Sciatic nerve (tissue), 2 donors: ENCODE data around the gene PAPPA. TPM values are rescaled to one million over a fixed set of nuclear protein-coding genes. Genes with fewer than 3 reads are reported as not detected.

Experiments used
- ATAC-seq: fragments of 200-7000 bp; cut with Tn5 transposase; one replicate; pipeline ENCODE4 v1.9.1; 2020; ENCODE audit warnings: mild to moderate bottlenecking, moderate library complexity
- DNase-seq: peaks from one replicate; pipeline ENCODE4 v3.0.0-alpha.2; 2020; ENCODE audit warnings: low spot score
- intact Hi-C: fragments of 100-400 bp; cut with DNase I; formaldehyde crosslinking; loops from one replicate; pipeline ENCODE4 v1.14.2; 2022
- total RNA-seq: library from RNA; stranded (reverse); fragmentation: NEBNext Ultra II Directional; extraction: Animal tissue kit (Norgen Biotek cat#: 25700); gene quantifications from one replicate; pipeline ENCODE4 v1.2.1, GENCODE V29; 2021
- donor health status: DM: no; HTN: no; CAD: no.
- donor health status: DM: no; HTN: no; CAD: no.

The PAPPA gene
- total RNA-seq, 1 donor from 2014 or later: 3.3 TPM

DNA sequence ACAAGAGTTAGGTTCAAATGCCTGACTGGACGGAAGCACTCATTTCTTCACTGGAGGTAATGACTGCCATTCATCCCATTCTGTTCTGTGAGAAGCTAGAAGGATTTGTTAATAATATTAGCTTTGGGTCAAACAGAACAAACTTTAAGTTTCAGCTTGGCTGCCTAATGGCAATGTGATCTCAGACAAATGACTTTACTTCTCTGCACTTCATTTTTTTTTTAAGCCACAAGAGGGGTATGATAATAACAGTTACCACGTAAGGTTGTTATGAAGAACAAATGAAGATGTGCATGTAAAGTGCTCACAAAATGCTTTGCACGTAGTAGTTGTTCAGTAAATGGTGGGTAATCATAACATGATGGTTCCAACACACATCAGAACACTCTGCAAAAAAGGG, 199.4 kb downstream of the PAPPA start:
- DNase-seq (no peak), ATAC-seq (no peak)
- intact Hi-C loops: no loop called here

DNA sequence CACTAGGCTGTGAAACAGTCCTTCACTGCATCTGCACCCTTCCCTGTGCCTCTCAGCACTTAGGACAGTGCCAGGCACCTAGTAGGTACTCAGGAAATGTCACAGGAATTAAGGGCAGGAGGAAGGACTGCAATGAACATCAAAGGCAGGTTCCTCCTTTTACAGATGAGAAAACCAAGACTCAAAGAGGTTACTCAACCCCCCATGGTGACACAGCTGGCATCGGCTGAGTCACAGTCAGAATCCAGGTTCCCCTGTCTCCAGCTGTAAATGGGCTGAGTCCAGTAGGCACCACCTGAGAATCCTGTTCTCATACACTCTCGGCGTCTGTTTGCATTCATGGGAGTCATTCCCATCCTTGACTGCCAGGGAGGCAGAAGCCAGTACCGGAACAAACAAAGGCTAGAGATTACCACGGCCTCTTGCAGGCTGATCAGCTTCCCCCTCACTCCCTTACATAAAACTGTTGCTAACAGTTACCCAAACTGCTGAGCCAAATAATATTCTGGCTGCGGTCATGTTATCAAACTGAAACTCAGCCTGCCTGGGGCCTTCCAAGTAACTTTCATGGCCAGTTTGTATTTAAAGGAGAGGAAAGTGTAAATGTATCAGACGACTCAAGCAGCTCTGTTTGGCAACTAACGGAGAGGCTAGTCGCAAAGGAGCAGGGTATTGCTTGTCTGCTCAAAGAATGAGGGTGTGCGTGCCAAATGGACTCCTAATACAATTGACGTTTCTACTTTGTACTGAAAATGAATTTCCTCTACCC, 201.7 kb downstream of the PAPPA start:
- intact Hi-C loops: no loop called here
- DNase-seq (no peak), ATAC-seq (peak; percentile 82)

DNA sequence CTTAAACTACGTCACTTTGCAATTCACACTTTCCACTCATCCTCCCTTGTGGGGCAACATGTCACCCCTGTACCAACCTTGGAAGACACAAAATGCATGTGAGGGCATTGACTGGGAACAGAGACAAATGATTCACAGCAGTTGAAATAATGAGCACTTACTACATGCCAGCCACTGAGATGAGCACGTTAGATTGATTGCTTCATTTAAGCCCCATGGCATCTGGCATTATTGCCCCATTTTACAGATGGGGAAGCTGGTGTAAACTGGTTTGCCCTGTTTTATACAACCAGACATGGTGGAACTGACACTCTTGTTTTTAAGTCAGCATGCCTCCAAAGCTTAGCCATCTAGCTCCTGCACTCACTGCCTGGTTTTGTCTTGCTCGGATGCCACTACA, 204.7 kb downstream of the PAPPA start:
- intact Hi-C loops: no loop called here
- ATAC-seq: no peak
- no peak for DNase-seq

DNA sequence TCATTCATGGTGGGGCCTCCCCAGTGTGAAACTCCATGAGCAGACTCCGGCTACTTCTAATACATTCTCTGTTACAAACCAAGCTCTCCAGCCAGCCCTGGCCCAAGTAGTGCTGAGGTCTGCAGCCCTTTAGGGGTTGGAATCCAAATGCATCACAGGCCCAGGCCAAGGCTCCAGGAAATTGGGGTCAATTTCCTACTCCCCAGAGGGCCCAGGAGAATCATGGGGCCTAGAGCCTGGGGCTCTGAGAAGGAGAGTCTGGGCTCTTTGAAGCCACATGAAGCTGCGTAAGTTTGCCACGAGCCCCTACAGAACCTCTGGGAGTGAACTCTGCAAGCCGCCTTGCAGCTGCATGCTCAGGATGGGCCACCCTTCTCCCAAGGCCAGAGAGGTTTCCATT, 206.4 kb downstream of the PAPPA start:
- DNase-seq: no peak
- intact Hi-C loops: no loop called here
- peak; percentile 49 for ATAC-seq

DNA sequence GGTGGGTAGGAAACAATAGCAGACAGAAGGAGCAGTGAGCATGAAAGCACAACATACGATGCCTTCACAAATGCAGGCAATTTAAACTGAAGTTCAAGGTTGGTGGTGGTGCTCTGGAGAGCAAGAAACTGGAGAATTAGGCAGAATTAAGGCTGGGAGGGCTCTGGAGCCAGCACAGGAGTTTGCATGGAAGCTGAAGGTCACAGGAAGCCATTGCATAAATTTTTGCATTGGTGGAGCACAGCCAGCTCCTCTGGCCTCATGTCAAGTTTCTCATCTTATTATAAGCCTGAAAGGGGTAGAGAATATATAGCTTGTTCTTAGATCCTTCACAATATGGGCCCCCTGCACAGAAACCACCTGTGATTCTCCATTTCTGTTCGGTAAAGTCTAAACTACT, 207.4 kb downstream of the PAPPA start:
- no peak for DNase-seq
- intact Hi-C loops: no loop called here
- no peak for ATAC-seq

DNA sequence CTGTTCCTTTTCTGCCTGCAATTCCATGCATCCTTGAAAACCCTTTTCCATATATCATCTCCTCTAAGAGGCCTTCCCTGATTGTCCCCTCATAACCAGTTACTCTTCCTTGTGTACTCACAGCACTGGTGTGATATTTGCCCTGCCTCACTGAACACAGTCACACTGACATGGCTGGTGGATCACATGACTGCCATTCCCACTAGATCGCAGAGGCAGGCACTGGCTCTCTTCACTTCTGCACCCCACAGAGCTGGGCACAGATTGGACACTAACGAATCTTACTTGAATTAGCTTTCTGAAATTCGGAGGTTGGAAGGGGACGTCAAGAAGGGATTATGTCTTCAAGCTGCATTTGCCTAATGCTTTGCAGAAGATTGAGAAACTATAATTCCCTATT, 208.0 kb downstream of the PAPPA start:
- DNase-seq: no peak
- intact Hi-C loops: no loop called here
- ATAC-seq: no peak

DNA sequence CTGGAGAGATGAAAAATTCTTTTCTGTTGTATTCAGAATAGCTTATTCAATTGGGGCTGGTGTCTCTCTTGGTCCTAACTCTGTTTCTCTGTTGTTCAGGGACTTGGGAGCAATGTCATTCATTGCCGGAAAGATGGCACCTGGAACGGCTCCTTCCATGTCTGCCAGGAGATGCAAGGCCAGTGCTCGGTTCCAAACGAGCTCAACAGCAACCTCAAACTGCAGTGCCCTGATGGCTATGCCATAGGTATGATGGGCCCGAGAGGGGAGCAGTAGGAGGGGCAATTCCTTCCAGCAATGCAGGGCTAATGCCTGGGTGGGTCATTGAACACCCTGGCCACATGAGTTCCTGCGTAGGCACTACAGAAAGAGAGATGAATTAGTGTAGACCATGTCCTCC, 208.9 kb downstream of the PAPPA start:
- intact Hi-C loops: no loop called here
- DNase-seq (no peak), ATAC-seq (no peak)

DNA sequence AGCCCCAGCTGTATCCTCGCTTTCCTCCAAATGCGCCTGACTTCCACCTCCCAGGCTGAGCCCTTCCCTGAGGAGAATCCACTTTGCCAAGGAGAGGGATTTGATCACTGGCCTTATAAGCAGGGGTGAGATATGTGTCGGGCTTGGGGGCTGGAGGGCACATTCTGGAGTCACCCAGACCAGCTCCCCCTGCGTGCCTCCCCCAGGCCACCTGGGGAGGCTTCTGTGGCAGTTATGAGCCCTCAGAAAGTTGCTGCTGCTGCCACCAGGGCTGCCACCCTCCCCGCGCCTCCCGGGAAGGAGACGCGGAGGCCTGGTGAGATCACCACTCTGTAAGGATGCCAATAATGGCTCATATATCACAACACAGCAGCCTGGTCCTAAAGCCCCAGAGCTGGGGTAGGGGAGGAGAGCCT, 211.5 kb downstream of the PAPPA start:
- ATAC-seq (peak; percentile 87), DNase-seq (no peak)
- intact Hi-C loops: no loop called here

DNA sequence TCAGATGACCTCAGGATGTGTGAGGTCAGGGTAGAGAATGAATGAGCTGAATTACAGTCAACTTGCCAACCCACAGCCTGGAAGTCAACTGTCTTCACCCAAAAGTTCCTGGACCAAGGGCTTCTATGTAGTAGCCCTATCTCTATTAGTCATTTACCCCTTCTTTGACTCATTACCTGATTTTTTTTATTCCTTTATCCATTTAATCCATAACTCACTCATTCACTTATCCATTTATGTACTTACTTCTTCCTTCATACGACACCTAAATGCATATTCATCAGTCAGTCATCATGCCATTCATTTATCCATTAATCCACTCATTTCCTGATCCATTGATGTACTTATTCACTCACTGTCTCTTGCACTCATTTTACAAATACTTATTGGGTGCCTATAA, 212.7 kb downstream of the PAPPA start:
- DNase-seq: no peak
- intact Hi-C loops: no loop called here
- no peak for ATAC-seq

DNA sequence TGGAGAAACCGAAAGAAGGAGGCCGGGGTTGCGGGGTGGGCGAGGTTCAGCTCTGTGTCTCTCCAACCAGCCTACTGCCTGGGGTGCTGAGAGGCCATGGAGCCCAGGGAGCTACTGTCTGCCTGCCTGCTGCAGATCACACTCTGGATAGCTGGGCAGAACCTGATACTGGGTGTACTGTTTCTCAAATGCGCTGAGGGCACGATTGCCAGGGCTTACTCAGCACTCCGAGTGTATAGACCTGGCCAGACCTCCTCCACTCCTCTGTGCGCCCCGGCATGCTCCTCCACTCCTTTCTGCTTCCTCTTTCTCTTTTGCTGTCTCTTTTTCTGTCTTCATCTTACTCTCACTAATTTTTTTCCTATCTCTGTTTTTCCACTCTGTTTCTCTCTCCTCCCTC, 215.1 kb downstream of the PAPPA start:
- intact Hi-C loops: no loop called here
- no peak for ATAC-seq

DNA sequence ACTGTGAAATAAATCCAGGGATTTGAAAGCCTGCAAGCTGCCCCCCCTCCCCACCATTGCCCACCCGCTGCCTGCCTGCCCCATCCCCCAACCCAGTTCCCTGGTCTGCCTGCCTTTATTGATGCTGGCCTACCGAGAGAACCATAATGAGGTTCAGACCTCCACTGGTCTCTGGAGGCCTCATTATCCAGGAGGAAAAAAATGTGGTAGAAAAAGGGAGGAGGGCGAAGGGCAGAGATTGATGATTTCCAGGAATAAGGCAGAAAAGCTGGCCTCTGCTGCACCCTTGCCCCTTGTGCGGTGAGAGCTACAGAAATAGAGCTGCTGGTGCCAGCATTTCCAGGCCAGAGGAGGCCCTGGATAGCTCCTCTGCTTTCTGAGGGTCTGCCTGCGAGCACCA, 216.1 kb downstream of the PAPPA start:
- ATAC-seq: peak; percentile 31
- intact Hi-C loops: no loop called here
- DNase-seq: no peak

More for the DNA sequence above, 215.1 kb downstream of the PAPPA start:
- DNase-seq: no peak

DNA sequence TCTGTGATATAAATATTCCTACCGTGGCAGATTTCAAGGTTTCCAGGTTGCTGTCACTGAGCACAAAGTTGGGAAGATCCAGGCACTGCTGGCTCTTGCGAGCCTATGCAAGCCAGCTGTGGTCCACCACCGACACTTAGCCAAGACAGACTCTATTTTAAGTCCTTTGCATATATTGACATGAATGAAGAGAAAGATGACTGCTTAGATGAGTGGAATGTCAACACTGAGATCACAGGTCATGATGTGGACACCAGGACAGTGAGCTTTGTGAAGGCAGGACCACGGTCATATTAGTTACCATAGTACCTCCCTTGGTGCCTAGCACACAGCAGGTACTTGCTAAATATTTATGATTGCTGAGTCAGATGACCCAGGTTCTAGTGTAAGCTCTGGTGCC, 217.0 kb downstream of the PAPPA start:
- no peak for ATAC-seq
- intact Hi-C loops: no loop called here
- no peak for DNase-seq

DNA sequence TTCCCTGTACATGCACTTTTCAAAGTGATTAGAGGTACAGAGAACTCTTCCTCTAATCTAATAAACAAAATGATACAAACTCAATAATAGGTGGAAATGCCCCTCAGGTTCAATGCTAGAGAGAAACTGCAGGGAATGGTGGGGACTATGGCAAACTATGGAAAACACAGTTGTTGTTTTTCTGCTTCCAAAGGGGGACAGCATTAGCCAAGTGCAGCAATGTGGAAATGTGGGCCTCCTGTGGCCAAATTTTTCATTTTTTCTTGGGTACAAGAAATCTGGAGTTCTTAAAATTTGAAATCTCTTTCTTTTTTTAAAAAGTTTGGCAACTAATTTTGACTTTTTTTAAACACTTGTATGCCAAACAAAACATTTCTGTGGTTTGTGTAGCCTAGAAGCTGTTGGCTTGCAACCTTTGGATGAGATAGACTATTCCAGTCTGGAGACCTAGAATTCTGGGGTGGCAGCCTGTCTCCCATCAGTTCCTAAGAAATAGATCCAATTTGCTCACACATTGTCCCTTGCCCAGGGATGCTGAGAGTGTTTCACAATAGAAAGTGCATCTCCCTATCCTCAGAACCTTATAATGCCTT, 218.6 kb downstream of the PAPPA start:
- ATAC-seq: peak; percentile 87
- intact Hi-C loops: no loop called here
- DNase-seq: no peak

DNA sequence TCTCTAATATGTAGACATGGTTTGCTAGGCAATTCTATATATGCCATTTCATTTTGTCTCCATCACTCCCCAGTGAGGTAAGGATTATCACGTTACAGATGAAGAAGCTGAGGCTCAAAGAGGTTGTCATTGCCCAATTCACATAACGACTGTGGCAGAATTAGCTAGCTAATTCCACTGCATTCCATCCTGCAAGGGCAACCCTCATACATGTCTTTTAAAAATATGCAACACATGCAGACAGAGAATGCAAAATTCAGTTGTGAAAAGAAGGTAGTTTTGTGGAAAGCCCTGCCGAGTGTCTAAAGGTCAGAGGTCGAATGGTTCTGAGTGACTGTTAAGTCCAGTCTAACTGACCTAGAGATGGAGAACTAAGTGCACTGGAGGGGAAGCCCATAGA, 219.2 kb downstream of the PAPPA start:
- intact Hi-C loops: no loop called here
- DNase-seq: no peak
- ATAC-seq: no peak

DNA sequence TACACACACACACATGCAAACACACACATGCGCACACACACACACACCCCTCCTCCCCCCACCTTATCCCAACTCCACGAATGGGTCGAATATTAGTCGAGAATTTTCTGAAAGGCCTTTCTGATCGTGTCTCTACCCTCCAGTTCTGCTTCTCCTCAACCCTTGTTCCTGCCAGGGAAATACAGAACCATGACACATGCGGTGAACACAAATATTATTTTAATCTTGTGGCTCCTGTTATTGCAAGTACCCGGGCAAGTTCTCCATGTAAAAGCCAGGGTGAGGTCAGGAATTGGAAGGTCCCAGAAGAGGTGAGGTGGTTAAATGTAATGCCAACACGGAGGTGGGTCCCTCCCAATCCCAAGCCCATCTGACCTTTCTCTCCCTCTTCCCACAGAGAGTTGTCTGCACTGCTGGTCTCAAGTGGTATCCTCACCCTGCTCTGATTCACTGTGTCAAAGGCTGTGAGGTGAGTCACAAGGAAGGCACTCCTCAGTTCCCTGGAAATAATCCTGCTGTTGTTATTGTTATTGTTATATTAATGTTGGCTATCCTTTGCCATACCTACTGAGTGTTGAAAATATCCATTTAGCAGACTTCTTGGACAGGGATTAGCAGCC, 223.7 kb downstream of the PAPPA start:
- DNase-seq: no peak
- peak; percentile 41 for ATAC-seq
- intact Hi-C loops: no loop called here

DNA sequence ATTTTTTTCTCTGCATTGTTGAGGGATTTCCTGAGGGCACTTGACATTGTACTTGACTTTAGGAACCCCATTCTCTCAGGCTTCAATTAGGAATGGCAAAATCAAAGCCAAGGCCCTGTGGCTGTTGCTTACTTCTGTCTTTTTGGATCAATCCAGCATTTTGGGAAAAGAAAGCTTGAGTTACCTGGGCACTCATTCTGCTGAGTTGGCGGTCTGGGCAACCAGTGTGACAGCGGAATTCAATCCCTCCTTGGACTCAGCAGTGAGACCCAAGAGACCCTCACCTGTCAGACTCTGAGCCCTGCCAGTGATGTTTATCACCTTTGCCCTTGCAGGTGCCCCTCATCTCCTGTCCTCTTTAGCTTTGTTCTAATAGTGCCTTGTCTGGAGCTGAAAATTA, 225.3 kb downstream of the PAPPA start:
- intact Hi-C loops: no loop called here
- no peak for ATAC-seq

DNA sequence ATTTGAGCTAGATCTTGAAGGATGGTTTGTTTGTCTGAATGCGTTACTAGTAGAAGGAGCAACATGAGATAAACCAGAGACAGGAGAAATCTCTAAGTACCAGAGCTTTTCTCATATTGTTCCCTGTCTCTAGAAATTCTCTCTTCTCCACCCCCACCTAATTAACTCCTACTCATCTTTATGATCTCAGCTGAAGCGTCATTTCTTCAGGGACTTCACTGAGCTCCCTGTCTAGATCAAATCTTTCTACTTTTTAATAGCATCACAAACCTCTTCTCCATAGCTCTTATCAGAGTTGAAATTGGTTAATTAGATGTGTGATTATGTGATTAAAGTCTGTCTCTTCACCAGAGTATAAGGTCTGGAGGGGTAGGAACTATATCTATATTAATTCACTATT, 226.2 kb downstream of the PAPPA start:
- no peak for ATAC-seq
- intact Hi-C loops: loop anchor here (5.0 kb wide), 1 partner anchor 848 kb away; no protein-coding TSS in a partner anchor
- no peak for DNase-seq

More for the DNA sequence above, 225.3 kb downstream of the PAPPA start:
- no peak for DNase-seq

DNA sequence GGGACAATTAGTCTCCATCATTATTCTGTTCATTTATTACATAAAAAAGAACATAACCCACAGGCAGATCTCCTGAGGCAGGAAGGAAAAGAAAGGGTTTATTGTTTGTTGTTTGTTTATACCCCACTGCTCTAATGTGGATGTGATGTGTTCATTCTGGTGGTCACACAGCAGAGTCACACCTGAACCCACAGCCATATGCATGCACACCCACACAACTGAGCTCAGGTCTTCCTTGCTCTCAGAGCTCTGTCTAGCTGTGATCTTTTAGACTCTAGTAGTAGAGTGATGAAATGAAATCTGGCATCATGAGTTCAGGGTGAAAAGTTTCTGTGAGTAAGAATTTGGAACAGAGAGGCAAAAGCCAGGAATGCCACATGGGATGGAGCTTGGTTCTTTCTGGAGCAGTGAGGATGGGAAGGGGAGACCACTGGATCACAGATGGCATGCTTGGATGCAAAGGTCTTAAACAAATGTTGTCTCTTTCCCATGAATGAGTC, 227.0 kb downstream of the PAPPA start:
- DNase-seq (no peak), ATAC-seq (peak; percentile 59)
- intact Hi-C loops: loop anchor here (5.0 kb wide), 1 partner anchor 848 kb away; no protein-coding TSS in a partner anchor

DNA sequence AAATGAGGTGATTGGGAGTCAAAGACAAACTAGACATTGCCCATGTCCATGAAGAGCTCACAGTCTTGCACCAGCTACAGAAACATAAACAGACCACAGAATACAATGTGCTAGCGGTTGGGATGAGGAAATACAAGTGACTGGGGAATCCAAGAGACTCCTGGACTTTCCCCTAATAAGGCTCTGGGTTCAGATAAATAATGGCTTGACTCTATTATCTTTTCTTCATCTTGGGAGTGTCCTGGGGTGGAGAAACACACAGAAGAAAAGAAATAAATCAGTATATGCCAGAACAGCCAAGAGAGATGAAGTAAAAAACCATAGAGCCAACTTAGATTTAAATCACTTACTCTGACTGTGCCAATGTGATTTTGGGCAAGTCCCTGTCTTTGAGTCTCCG, 227.8 kb downstream of the PAPPA start:
- DNase-seq (no peak), ATAC-seq (peak; percentile 86)
- intact Hi-C loops: loop anchor here (5.0 kb wide), 1 partner anchor 849 kb away; no protein-coding TSS in a partner anchor

DNA sequence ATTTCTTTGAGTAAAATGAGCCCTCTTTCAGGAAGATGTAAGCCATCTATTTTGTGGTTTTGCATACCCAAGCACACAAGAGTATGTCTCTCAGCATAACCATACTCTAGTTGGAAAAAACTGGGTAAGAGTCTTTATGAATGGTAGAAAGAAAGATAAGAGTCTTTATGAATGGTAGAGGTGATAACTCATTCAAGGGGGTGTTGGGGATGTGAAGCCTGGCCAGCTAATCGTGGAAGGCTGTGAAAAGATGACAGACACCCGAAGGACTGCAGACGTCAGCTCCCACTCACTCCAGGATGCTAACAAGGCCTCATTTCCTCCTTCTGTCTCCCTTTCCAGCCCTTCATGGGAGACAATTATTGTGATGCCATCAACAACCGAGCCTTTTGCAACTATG, 228.5 kb downstream of the PAPPA start:
- ATAC-seq (no peak), DNase-seq (no peak)
- intact Hi-C loops: loop anchor here (5.0 kb wide), 1 partner anchor 850 kb away; no protein-coding TSS in a partner anchor
